Measurements from ENCODE around the gene PA2G4.

The PA2G4 gene

DNA sequence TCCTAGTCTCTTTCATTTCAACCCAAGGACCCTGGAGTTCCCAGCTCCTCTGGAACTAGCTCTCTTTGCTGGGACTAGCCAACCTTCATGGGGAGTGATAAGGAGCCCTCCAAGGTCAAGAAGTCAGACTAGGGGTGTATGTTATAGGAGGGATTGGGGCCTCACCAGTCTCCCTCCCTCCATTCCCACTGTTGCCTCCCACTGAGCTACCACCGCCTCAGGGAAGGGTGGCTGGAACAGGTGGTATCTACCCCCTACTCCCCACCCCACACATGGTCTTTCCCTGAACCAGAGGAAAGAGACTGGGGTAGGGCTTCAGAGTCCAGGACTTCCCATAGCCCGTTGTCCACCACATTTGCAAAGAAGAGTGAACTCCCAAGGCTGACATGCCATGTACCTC lies 22.0 kb upstream of the PA2G4 start:
- DNase-seq: no peak
- Mint-ChIP-seq H3K27me3 (peaks cover 91% of the 10 kb centered on the region), H3K9me3 (no peaks in the 10 kb centered on the region), H3K4me3 (no peak overlapping the region), H3K36me3 (no peaks in the 10 kb centered on the region), H3K4me1 (peaks cover 26% of the 10 kb centered on the region), H3K27ac (no peak overlapping the region)
- CTCF ChIA-PET: interaction anchor here (0.6 to 6.6 kb wide), 2 partner anchors 19 to 190 kb away, joined by 4 to 64 read pairs; partner anchors contain the start of gene PA2G4

- H3K9me3 Mint-ChIP-seq: no peaks in the 10 kb centered on the region
- peaks cover 26% of the 10 kb centered on the region for H3K4me1 Mint-ChIP-seq
- no peak overlapping the region for H3K27ac Mint-ChIP-seq
- no peak overlapping the region for H3K4me3 Mint-ChIP-seq
- CTCF ChIA-PET: interaction anchor here (0.6 to 6.6 kb wide), 3 partner anchors 19 to 190 kb away, joined by 3 to 64 read pairs (median 4); partner anchors contain the start of gene PA2G4
- no peaks in the 10 kb centered on the region for H3K36me3 Mint-ChIP-seq
- H3K27me3 Mint-ChIP-seq: peaks cover 91% of the 10 kb centered on the region
- DNase-seq: no peak
These were observed 21.4 kb upstream of the PA2G4 start for GRCh38 chr12:56082967-56083366.

DNA sequence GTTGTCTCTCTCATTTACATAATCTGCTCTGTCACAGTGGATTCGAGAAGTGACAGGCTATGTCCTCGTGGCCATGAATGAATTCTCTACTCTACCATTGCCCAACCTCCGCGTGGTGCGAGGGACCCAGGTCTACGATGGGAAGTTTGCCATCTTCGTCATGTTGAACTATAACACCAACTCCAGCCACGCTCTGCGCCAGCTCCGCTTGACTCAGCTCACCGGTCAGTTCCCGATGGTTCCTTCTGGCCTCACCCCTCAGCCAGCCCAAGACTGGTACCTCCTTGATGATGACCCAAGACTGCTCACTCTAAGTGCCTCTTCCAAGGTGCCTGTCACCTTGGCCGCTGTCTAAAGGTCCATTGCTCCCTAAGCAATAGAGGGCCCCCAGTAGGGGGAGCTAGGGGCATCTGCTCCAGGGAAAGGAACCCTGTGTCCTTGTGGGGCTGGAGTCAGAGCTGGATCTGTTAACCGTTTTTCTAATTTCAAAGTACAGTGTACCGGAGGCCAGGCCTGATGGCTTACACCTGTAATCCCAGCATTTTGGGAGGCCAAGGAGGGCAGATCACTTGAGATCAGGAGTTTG lies 19.3 kb upstream of the PA2G4 start:
- Mint-ChIP-seq H3K4me1 (peaks cover 16% of the 10 kb centered on the region), H3K36me3 (no peaks in the 10 kb centered on the region), H3K27me3 (peaks cover 85% of the 10 kb centered on the region), H3K27ac (no peak overlapping the region), H3K9me3 (no peaks in the 10 kb centered on the region), H3K4me3 (no peak overlapping the region)
- CTCF ChIA-PET: interaction anchor here (0.6 to 6.6 kb wide), 12 partner anchors 10 to 199 kb away, joined by 3 to 64 read pairs (median 3); partner anchors contain the start of genes PA2G4, RAB5B, RPL41 and ZC3H10
- DNase-seq: peak; percentile 66

DNA sequence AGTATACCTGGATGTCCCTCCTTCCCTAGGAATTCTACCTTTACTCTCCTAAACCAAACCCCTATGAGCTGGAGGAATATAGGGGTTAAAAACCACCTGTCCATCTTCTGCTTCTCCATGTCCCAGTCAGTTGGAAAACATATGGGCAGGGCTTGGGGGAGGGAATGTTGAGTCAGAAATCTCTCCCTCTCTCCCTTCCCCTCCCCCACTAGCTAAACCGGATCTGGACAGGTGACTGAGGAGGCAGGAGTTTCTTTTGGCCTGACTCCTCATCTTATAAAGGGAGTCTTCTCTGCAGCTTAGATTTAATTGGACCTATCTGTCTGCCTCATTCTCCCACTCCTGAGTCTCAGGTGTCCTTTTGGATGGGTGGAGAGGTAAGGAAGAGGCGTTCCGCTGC lies 18.3 kb upstream of the PA2G4 start:
- Mint-ChIP-seq H3K27me3 (peaks cover 75% of the 10 kb centered on the region), H3K9me3 (no peaks in the 10 kb centered on the region), H3K4me1 (peaks cover 7% of the 10 kb centered on the region), H3K27ac (no peak overlapping the region), H3K36me3 (no peaks in the 10 kb centered on the region), H3K4me3 (no peak overlapping the region)
- no peak for DNase-seq
- CTCF ChIA-PET: interaction anchor here (0.9 to 6.6 kb wide), 5 partner anchors 16 to 77 kb away, joined by 3 to 64 read pairs (median 6); partner anchors contain the start of genes PA2G4, RPL41 and ZC3H10

GRCh38 chr12:56086608-56087007 lies 17.8 kb upstream of the PA2G4 start:
- peaks cover 70% of the 10 kb centered on the region for H3K27me3 Mint-ChIP-seq
- no peak for DNase-seq
- H3K4me1 Mint-ChIP-seq: peaks cover 4% of the 10 kb centered on the region
- no peak overlapping the region for H3K4me3 Mint-ChIP-seq
- no peaks in the 10 kb centered on the region for H3K36me3 Mint-ChIP-seq
- no peak overlapping the region for H3K27ac Mint-ChIP-seq
- CTCF ChIA-PET: interaction anchor here (2.0 to 6.6 kb wide), 3 partner anchors 15 to 31 kb away, joined by 6 to 64 read pairs (median 10); partner anchors contain the start of genes PA2G4, RPL41 and ZC3H10
- no peaks in the 10 kb centered on the region for H3K9me3 Mint-ChIP-seq

DNA sequence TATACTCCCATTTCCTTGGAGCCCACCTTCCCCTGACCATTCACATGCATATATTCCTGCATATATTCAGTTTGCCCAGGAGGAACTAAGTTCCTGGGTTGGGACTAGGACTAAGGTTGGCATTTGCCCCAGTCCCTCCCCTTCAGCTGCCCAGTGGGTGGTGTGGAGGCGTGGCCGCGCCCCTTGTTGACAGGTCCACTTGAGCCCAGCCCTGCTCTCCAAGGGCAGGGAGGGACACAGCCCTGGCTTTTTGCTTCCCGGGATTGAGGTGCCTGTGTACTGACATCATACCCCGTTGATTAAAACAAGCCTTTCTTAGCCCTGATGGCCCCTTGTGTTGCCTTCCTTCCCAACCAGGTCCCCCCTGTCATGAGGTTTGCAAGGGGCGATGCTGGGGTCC lies 17.1 kb upstream of the PA2G4 start:
- Mint-ChIP-seq H3K36me3 (no peaks in the 10 kb centered on the region), H3K9me3 (no peaks in the 10 kb centered on the region), H3K4me1 (peaks cover 2% of the 10 kb centered on the region), H3K4me3 (no peak overlapping the region), H3K27me3 (peaks cover 67% of the 10 kb centered on the region), H3K27ac (no peak overlapping the region)
- CTCF ChIA-PET: no interaction called here
- DNase-seq: no peak

- H3K27ac Mint-ChIP-seq: no peak overlapping the region
- no peaks in the 10 kb centered on the region for H3K36me3 Mint-ChIP-seq
- H3K27me3 Mint-ChIP-seq: peaks cover 57% of the 10 kb centered on the region
- no peak overlapping the region for H3K4me3 Mint-ChIP-seq
- CTCF ChIA-PET: interaction anchor here (9.1 kb wide), 1 partner anchor 14 kb away, joined by 64 read pairs; no protein-coding TSS in a partner anchor
- no peaks in the 10 kb centered on the region for H3K9me3 Mint-ChIP-seq
- no peak for DNase-seq
- H3K4me1 Mint-ChIP-seq: peaks cover 20% of the 10 kb centered on the region
These were observed 6.6 kb upstream of the PA2G4 start for GRCh38 chr12:56097738-56098137.

GRCh38 chr12:56098592-56098991 lies 5.8 kb upstream of the PA2G4 start:
- CTCF ChIA-PET: interaction anchor here (9.1 kb wide), 1 partner anchor 15 kb away, joined by 64 read pairs; no protein-coding TSS in a partner anchor
- DNase-seq: no peak
- H3K36me3 Mint-ChIP-seq: no peaks in the 10 kb centered on the region
- H3K27me3 Mint-ChIP-seq: peaks cover 48% of the 10 kb centered on the region
- no peak overlapping the region for H3K4me3 Mint-ChIP-seq
- no peak overlapping the region for H3K27ac Mint-ChIP-seq
- no peaks in the 10 kb centered on the region for H3K9me3 Mint-ChIP-seq
- peaks cover 28% of the 10 kb centered on the region for H3K4me1 Mint-ChIP-seq

GRCh38 chr12:56099787-56100186 lies 4.6 kb upstream of the PA2G4 start:
- H3K27me3 Mint-ChIP-seq: peaks cover 42% of the 10 kb centered on the region
- no peaks in the 10 kb centered on the region for H3K9me3 Mint-ChIP-seq
- CTCF ChIA-PET: interaction anchor here (9.1 kb wide), 1 partner anchor 16 kb away, joined by 64 read pairs; no protein-coding TSS in a partner anchor
- no peak for DNase-seq
- H3K4me3 Mint-ChIP-seq: no peak overlapping the region
- H3K36me3 Mint-ChIP-seq: peaks cover 4% of the 10 kb centered on the region
- H3K27ac Mint-ChIP-seq: no peak overlapping the region
- peaks cover 31% of the 10 kb centered on the region for H3K4me1 Mint-ChIP-seq

- Mint-ChIP-seq H3K27ac (no peak overlapping the region), H3K27me3 (peaks cover 29% of the 10 kb centered on the region), H3K4me1 (peaks cover 40% of the 10 kb centered on the region), H3K4me3 (no peak overlapping the region), H3K36me3 (peaks cover 13% of the 10 kb centered on the region), H3K9me3 (no peaks in the 10 kb centered on the region)
- no peak for DNase-seq
- CTCF ChIA-PET: interaction anchor here (4.7 to 9.1 kb wide), 2 partner anchors 17 to 55 kb away, joined by 33 to 64 read pairs; no protein-coding TSS in a partner anchor
These were observed 3.3 kb upstream of the PA2G4 start for GRCh38 chr12:56101045-56101444.

DNA sequence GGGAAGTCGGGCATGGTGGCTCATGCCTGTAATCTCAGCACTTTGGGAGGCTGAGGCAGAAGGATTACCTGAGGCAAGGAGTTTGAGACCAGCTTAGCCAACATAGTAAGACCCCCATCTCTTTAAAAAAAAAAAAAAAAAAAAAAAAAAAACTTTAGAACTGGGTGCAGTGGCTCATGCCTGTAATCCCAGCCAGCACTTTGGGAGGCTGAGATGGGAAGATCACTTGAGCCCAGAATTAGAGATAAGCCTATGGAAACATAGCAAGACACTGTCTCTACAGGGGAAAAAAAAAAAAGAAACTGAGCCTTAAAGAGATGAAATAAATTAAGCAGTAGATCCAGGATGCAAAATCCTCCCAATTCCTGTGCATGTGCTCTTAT lies 1.7 kb upstream of the PA2G4 start:
- peak overlapping the region; percentile 99 for H3K27ac Mint-ChIP-seq
- H3K36me3 Mint-ChIP-seq: peaks cover 27% of the 10 kb centered on the region
- H3K4me1 Mint-ChIP-seq: peaks cover 55% of the 10 kb centered on the region
- H3K9me3 Mint-ChIP-seq: no peaks in the 10 kb centered on the region
- no peak for DNase-seq
- CTCF ChIA-PET: interaction anchor here (1.1 to 9.1 kb wide), 5 partner anchors 13 to 57 kb away, joined by 3 to 64 read pairs (median 3); partner anchors contain the start of gene ERBB3
- peak overlapping the region; percentile 97 for H3K4me3 Mint-ChIP-seq
- H3K27me3 Mint-ChIP-seq: peaks cover 14% of the 10 kb centered on the region

DNA sequence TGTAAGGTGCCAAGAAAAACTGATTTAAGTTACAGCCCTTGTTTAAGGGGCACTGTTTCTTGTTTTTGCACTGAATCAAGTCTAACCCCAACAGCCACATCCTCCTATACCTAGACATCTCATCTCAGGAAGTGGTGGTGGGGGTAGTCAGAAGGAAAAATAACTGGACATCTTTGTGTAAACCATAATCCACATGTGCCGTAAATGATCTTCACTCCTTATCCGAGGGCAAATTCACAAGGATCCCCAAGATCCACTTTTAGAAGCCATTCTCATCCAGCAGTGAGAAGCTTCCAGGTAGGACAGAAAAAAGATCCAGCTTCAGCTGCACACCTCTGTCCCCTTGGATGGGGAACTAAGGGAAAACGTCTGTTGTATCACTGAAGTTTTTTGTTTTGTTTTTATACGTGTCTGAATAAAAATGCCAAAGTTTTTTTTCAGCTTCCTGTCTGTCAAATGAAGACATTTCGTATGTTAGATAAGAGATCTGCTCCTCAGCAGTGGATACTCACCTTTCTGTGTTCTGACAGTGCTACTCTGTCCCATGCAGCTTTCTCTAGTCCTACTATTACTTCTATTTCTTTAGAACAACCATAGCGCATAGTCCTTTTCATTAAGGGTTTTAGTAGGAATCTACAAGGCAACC lies 1.2 kb upstream of the PA2G4 start:
- peaks cover 30% of the 10 kb centered on the region for H3K36me3 Mint-ChIP-seq
- peaks cover 58% of the 10 kb centered on the region for H3K4me1 Mint-ChIP-seq
- peak overlapping the region; percentile 99 for H3K27ac Mint-ChIP-seq
- H3K4me3 Mint-ChIP-seq: peak overlapping the region; percentile 97
- CTCF ChIA-PET: interaction anchor here (1.3 to 9.1 kb wide), 4 partner anchors 13 to 57 kb away, joined by 3 to 64 read pairs (median 18); partner anchors contain the start of gene ERBB3
- H3K9me3 Mint-ChIP-seq: no peaks in the 10 kb centered on the region
- DNase-seq: no peak
- H3K27me3 Mint-ChIP-seq: peaks cover 11% of the 10 kb centered on the region

DNA sequence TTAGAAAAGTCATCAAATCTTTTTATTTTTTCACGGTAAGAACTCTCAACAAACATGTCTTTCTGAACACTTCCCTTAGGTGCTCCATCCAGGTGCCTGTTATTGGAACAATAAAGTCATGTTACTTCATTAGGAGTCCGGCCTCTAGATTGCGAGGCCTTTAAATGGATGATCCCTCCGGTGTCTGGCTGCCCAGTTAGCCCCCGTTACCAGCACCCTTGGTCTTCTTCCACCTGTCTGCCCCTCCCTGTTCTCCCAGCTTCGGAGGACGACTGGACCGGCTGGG lies 593 bp upstream of the PA2G4 start:
- DNase-seq: no peak
- peaks cover 34% of the 10 kb centered on the region for H3K36me3 Mint-ChIP-seq
- H3K4me3 Mint-ChIP-seq: peak overlapping the region; percentile 97
- peaks cover 59% of the 10 kb centered on the region for H3K4me1 Mint-ChIP-seq
- CTCF ChIA-PET: interaction anchor here (0.9 to 9.1 kb wide), 12 partner anchors 12 to 365 kb away, joined by 3 to 64 read pairs (median 5); partner anchors contain the start of genes ERBB3, ESYT1, SMARCC2 and ZC3H10
- peaks cover 6% of the 10 kb centered on the region for H3K27me3 Mint-ChIP-seq
- no peaks in the 10 kb centered on the region for H3K9me3 Mint-ChIP-seq
- peak overlapping the region; percentile 99 for H3K27ac Mint-ChIP-seq

DNA sequence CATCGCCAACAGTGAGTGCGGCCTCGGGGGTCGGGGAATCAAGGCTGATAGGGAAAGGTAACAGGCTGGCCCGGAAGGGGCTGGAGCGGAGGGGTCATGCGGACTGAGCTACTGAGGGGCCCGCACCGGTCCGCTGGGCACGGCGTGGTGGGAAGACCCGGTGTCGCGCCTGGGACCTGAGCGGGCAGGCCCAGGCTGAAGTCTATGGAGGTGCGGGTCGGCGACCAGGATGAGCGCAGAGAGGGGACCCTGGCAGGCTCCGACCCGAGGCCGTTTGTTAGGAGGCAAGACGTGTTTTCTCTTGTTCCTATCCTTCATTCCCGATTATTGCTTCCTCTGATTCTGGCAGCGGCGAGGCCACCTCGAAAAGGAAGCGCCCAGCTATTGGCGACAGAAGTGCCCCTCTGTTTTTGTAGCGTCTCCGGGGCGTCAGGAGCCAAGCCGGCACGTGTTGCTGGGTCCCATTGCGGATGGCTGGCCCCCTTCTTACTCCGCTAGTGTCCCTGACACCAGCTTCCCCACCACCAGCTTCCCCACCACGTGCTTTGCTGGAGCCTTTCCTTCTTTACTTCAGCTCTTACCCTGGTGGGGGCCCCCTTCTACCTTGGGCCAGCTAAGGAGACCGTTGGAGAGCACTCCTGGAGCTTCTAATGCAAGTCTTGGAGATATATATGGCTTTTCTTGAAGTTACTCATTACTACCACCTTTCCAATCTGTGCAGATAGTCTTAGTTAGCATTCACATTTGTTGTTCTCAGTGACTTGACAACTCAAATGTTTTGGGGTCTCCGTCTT lies 653 bp downstream of the PA2G4 start:
- peak overlapping the region; percentile 99 for H3K27ac Mint-ChIP-seq
- H3K27me3 Mint-ChIP-seq: peaks cover 6% of the 10 kb centered on the region
- DNase-seq: peak; percentile 42
- H3K4me1 Mint-ChIP-seq: peaks cover 59% of the 10 kb centered on the region
- CTCF ChIA-PET: interaction anchor here (0.6 to 9.1 kb wide), 9 partner anchors 14 to 366 kb away, joined by 3 to 64 read pairs (median 5); partner anchors contain the start of genes ESYT1 and ZC3H10
- peak overlapping the region; percentile 97 for H3K4me3 Mint-ChIP-seq
- H3K36me3 Mint-ChIP-seq: peaks cover 42% of the 10 kb centered on the region
- H3K9me3 Mint-ChIP-seq: no peaks in the 10 kb centered on the region
